GM12864 (cell line): Measurements from ENCODE around the gene ZNF541.
"Not testable (repeated sequence)": the region's sequence is repeated elsewhere in the genome, so short reads cannot be mapped to it uniquely, and the experiment has no call there.

Experiments used
- DNase-seq: peaks from one replicate; pipeline ENCODE4 v3.0.0-alpha.2; 2011; ENCODE audit warnings: low read depth
- H3K4me3 ChIP-seq: 2 replicates; pipeline ENCODE4 v1.5.1; 2011; ENCODE audit warnings: mild to moderate bottlenecking, low read depth, low read length, control low read depth
- TF ChIP-seq, protein P1 (sequence below): IDR thresholded peaks from 2 replicates; pipeline ENCODE4 v1.5.1; 2011; ENCODE audit warnings: low read depth, mild to moderate bottlenecking, moderate library complexity, low read length, control low read depth, inconsistent platforms; ENCODE audit errors: missing control alignments

The ZNF541 gene

DNA sequence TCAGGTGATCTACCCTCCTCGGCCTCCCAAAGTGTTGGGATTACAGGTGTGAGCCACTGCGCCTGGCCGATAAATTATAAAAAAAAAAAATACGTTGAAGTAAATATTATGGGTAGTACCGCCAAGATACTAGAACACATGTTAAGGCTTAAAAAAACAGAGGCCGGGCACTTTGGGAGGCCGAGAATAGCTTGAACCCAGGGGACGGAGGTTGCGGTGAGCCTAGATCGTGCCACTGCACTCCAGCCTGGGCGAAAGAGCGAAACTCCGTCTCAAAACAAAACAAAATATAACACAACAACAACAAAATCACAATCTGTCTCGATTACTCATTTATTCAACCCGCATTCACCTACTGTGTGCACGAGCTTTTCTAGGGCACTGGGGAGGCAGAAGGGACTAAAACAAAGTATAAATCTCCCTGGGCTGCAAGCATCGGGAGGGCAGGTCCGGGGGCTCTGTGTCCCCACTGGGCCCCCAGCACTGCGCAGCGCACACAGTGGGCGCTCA, 34.7 kb upstream of the ZNF541 start:
- H3K4me3 ChIP-seq: peak overlapping the region; percentile 86
- no peak for DNase-seq
- TF ChIP-seq, protein P1, sequence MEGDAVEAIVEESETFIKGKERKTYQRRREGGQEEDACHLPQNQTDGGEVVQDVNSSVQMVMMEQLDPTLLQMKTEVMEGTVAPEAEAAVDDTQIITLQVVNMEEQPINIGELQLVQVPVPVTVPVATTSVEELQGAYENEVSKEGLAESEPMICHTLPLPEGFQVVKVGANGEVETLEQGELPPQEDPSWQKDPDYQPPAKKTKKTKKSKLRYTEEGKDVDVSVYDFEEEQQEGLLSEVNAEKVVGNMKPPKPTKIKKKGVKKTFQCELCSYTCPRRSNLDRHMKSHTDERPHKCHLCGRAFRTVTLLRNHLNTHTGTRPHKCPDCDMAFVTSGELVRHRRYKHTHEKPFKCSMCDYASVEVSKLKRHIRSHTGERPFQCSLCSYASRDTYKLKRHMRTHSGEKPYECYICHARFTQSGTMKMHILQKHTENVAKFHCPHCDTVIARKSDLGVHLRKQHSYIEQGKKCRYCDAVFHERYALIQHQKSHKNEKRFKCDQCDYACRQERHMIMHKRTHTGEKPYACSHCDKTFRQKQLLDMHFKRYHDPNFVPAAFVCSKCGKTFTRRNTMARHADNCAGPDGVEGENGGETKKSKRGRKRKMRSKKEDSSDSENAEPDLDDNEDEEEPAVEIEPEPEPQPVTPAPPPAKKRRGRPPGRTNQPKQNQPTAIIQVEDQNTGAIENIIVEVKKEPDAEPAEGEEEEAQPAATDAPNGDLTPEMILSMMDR: no peak

- TF ChIP-seq, protein P1: no peak
- no peak overlapping the region for H3K4me3 ChIP-seq
- no peak for DNase-seq
These were observed 31.0 kb upstream of the ZNF541 start for GRCh38 chr19:47603706-47604565.

- no peak for DNase-seq
- TF ChIP-seq, protein P1: no peak
- peak overlapping the region; percentile 82 for H3K4me3 ChIP-seq
These were observed 28.4 kb upstream of the ZNF541 start for GRCh38 chr19:47601180-47601904.

GRCh38 chr19:47600246-47601179, 27.6 kb upstream of the ZNF541 start:
- DNase-seq: peak; percentile 95
- TF ChIP-seq, protein P1: no peak

GRCh38 chr19:47599671-47600245, 26.8 kb upstream of the ZNF541 start:
- peak overlapping the region; percentile 61 for H3K4me3 ChIP-seq
- DNase-seq: not testable (repeated sequence)

More at GRCh38 chr19:47600246-47601179, 27.6 kb upstream of the ZNF541 start:
- peak overlapping the region; percentile 82 for H3K4me3 ChIP-seq

DNA sequence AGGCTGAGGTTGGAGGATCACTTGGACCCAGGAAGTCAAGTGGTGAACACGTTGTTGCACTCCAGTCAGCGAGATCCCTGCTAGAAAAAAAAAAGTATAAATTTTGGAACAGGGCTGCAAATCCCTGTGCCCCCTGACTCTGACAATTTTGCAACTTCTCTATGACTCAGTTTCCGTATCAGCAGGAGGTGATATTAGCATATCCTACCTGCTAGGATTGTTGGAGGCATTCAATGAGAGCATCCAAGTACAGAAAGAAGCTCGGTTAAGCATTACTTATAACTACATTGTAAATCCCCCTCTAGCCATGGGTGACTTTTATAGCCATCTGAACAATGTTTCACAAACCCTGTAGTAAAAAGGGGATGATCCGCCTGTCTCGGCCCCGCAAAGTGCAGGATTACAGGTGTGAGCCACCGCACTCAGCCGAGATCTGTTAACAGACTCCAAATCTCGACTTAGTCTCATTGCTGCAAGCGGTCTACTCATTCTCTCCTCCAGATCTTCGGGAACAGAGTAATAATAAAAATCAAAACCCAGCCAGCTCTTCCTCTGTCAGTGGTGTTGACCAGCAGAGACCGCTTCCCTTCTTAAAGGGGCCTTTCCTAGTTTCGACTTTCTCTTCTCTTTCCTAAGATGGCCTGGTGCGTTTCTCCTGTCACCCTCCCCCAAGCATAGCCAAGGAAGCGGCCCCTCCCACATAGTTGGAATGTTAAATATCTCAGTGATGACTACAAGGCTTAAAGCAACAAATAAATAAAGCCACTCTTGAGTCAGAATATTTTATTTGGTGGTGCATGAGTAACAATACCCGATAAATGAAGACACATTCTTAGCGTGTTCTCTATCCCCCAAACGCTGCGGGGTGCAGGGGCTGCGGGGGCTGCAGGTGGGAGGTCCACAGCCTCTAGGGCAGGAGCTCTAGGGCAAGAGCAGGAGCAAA, 25.7 kb upstream of the ZNF541 start:
- DNase-seq: no peak
- TF ChIP-seq, protein P1: no peak
- H3K4me3 ChIP-seq: no peak overlapping the region
